ENCODE measurements around the gene GKN2.

- no peak for TF ChIP-seq CTCF (IDR thresholded peaks at IDR 0.05)
- TF ChIP-seq POLR2AphosphoS5 (IDR thresholded peaks at IDR 0.05), result no peak
Observed at GRCh38 chr2:68952887-68953521, at the start of gene GKN2.

Data from gastroesophageal sphincter (tissue), 3 donors.